ENCODE data around the gene HIVEP2.

The HIVEP2 gene

DNA sequence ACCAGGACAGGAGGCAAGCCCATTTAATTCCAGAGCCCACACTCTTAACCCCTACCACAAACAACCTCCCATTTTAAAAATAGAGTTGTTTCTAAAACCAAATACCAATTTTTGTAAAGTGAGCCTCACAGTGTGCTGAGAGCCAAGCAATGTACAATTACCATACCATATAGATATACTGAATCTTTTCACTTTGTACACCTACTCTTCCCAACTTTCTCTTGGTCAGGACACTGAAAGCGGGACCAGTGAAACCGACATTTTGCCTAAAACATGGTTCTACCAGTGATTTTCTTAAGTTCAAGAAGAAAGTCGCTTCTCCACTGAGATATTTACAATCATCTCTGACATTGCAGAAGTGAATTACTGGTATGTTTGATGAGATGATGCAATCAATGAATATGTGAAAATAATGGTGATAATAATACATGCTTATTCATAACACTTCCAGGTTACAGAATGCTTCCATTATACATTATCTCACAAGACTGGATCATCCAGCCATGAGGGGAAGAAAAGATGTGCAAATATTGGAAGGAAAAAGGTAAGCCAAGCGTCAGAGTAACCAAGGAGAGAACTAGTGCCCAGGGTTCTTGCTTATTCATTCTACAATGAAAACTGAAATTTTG, 74.1 kb downstream of the HIVEP2 start:
- TF ChIP-seq, protein P1, sequence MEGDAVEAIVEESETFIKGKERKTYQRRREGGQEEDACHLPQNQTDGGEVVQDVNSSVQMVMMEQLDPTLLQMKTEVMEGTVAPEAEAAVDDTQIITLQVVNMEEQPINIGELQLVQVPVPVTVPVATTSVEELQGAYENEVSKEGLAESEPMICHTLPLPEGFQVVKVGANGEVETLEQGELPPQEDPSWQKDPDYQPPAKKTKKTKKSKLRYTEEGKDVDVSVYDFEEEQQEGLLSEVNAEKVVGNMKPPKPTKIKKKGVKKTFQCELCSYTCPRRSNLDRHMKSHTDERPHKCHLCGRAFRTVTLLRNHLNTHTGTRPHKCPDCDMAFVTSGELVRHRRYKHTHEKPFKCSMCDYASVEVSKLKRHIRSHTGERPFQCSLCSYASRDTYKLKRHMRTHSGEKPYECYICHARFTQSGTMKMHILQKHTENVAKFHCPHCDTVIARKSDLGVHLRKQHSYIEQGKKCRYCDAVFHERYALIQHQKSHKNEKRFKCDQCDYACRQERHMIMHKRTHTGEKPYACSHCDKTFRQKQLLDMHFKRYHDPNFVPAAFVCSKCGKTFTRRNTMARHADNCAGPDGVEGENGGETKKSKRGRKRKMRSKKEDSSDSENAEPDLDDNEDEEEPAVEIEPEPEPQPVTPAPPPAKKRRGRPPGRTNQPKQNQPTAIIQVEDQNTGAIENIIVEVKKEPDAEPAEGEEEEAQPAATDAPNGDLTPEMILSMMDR (IDR thresholded peaks at IDR 0.05; ENCODE audit: low read depth, low read length, missing control alignments), result no peak
- H3K4me3 ChIP-seq (replicated peaks; ENCODE audit: low read depth, low read length), result no peak overlapping the region
- DNase-seq (ENCODE audit: extremely low read depth, low read depth), result no peak

- no peak overlapping the region for H3K4me3 ChIP-seq (replicated peaks; ENCODE audit: low read depth, low read length)
- no peak for DNase-seq (ENCODE audit: extremely low read depth, low read depth)
- TF ChIP-seq, protein P1 (IDR thresholded peaks at IDR 0.05; ENCODE audit: low read depth, low read length, missing control alignments), result no peak
These were observed 76.1 kb downstream of the HIVEP2 start for GRCh38 chr6:142868917-142869316.

GRCh38 chr6:142867988-142868812, 76.8 kb downstream of the HIVEP2 start:
- DNase-seq (ENCODE audit: extremely low read depth, low read depth), result no peak
- H3K4me3 ChIP-seq (replicated peaks; ENCODE audit: low read depth, low read length), result no peak overlapping the region

GRCh38 chr6:142867355-142867801, 77.6 kb downstream of the HIVEP2 start:
- no peak overlapping the region for H3K4me3 ChIP-seq (replicated peaks; ENCODE audit: low read depth, low read length)
- DNase-seq (ENCODE audit: extremely low read depth, low read depth), result no peak
- TF ChIP-seq, protein P1 (IDR thresholded peaks at IDR 0.05; ENCODE audit: low read depth, low read length, missing control alignments), result no peak

More at GRCh38 chr6:142867988-142868812, 76.8 kb downstream of the HIVEP2 start:
- TF ChIP-seq, protein P1 (IDR thresholded peaks at IDR 0.05; ENCODE audit: low read depth, low read length, missing control alignments), result no peak

DNA sequence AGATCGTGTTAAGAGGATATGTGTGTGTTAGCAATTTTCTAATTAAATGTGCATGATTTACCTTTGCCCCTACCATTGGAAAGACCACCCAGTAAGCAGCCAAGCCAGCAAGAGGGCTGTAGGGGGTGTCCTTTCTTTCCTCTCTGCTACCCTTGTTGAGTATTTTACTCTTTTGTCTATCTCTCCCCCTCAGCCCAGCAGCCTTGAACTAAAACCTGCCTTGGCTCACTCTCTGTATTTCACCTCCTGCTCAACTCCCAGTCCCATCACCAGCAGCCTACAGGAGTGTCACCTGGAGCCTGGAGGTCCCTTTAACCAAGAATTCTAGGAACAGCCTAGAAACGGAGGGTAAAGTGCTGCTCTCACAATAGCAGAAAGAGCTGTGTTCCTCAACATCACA, 81.0 kb downstream of the HIVEP2 start:
- TF ChIP-seq, protein P1 (IDR thresholded peaks at IDR 0.05; ENCODE audit: low read depth, low read length, missing control alignments), result no peak
- no peak for DNase-seq (ENCODE audit: extremely low read depth, low read depth)
- H3K4me3 ChIP-seq (replicated peaks; ENCODE audit: low read depth, low read length), result no peak overlapping the region

- TF ChIP-seq, protein P1 (IDR thresholded peaks at IDR 0.05; ENCODE audit: low read depth, low read length, missing control alignments), result no peak
- no peak overlapping the region for H3K4me3 ChIP-seq (replicated peaks; ENCODE audit: low read depth, low read length)
- no peak for DNase-seq (ENCODE audit: extremely low read depth, low read depth)
These were observed 83.3 kb downstream of the HIVEP2 start for GRCh38 chr6:142861711-142862110.

All from HFF-Myc (cell line).